Keratinocyte (primary cell): Measurements from ENCODE around the gene LAMC3. TPM values are rescaled to one million over a fixed set of nuclear protein-coding genes. Genes with fewer than 3 reads are reported as not detected.
A peak's percentile ranks its signal among the peaks of the same experiment; 100 is the strongest.

Source experiments
- DNase-seq: peaks from one replicate; pipeline ENCODE4 v3.0.0-alpha.2; 2011; ENCODE audit warnings: low read depth, missing footprints, low spot score
- FAIRE-seq: peaks from 2 replicates; lab custom pipeline; 2011; peaks lifted over from hg19 to GRCh38; lab: Jason Lieb, UNC
- H2AFZ ChIP-seq: 2 replicates; pipeline ENCODE4 v1.6.0; 2012; ENCODE audit warnings: low read length, control low read depth, inconsistent platforms; ENCODE audit not compliant: control insufficient read depth
- H3K27ac ChIP-seq: 2 replicates; pipeline ENCODE4 v1.5.1; 2011; ENCODE audit warnings: low read length; ENCODE audit not compliant: control insufficient read depth, insufficient read depth
- H3K27me3 ChIP-seq: 3 replicates; pipeline ENCODE4 v1.6.0; 2011; ENCODE audit warnings: low read length; ENCODE audit not compliant: control insufficient read depth, insufficient read depth; ENCODE audit errors: extremely low read depth
- H3K36me3 ChIP-seq, 2 experiments: 2 replicates in 1 of 2; 3 replicates in 1 of 2; pipeline ENCODE4 v1.5.1; 2011; ENCODE audit warnings: low read length in 2 of 2, mild to moderate bottlenecking in 1 of 2; ENCODE audit not compliant: control insufficient read depth in 2 of 2, insufficient read depth in 2 of 2; ENCODE audit errors: extremely low read depth in 1 of 2
- H3K4me1 ChIP-seq: 3 replicates; pipeline ENCODE4 v1.5.1; 2011; ENCODE audit warnings: low read length; ENCODE audit not compliant: control insufficient read depth, insufficient read depth; ENCODE audit errors: extremely low read depth
- H3K4me2 ChIP-seq: 3 replicates; pipeline ENCODE4 v1.6.0; 2011; ENCODE audit warnings: low read depth, low read length; ENCODE audit not compliant: control insufficient read depth, insufficient read depth; ENCODE audit errors: extremely low read depth
- H3K4me3 ChIP-seq, 3 experiments: fragments of 200-600 bp in 1 of 3; sonication (generic) in 1 of 3; 2 replicates in 2 of 3; 3 replicates in 1 of 3; pipeline ENCODE4 v1.5.1; 2011 to 2016; ENCODE audit warnings: low read length in 3 of 3, mild to moderate bottlenecking in 3 of 3, control low read depth in 2 of 3, inconsistent platforms in 1 of 3, low read depth in 1 of 3, mixed read lengths in 1 of 3, mixed run types in 1 of 3, moderate library complexity in 1 of 3; ENCODE audit not compliant: control insufficient read depth in 2 of 3, insufficient read depth in 2 of 3; ENCODE audit errors: extremely low read depth in 1 of 3
- H3K79me2 ChIP-seq: 2 replicates; pipeline ENCODE4 v1.6.0; 2012; ENCODE audit warnings: low read length; ENCODE audit not compliant: control insufficient read depth, insufficient read depth
- H3K9ac ChIP-seq: 3 replicates; pipeline ENCODE4 v1.6.0; 2011; ENCODE audit warnings: low read length; ENCODE audit not compliant: control insufficient read depth, insufficient read depth; ENCODE audit errors: extremely low read depth
- H3K9me1 ChIP-seq: 3 replicates; pipeline ENCODE4 v1.6.0; 2011; ENCODE audit warnings: low read length; ENCODE audit not compliant: control insufficient read depth, insufficient read depth; ENCODE audit errors: extremely low read depth
- H3K9me3 ChIP-seq: 2 replicates; pipeline ENCODE4 v1.5.1; 2012; ENCODE audit warnings: low read depth, low read length; ENCODE audit not compliant: control insufficient read depth
- H4K20me1 ChIP-seq: 3 replicates; pipeline ENCODE4 v1.6.0; 2011; ENCODE audit warnings: low read length; ENCODE audit not compliant: control insufficient read depth, insufficient read depth; ENCODE audit errors: extremely low read depth
- EZH2 ChIP-seq: IDR thresholded peaks from one replicate; pipeline ENCODE4 v1.6.1; 2012; ENCODE audit warnings: inconsistent platforms, mild to moderate bottlenecking, low read length, moderate library complexity
- dilution Hi-C: fragments of 300-500 bp; cut with MboI; formaldehyde crosslinking; loops from one replicate; pipeline ENCODE4 v1.7.0; 2020; ENCODE audit warnings: low sequenced_read_pairs; ENCODE audit not compliant: extremely low pct_ligation_motif_present
- polyA plus RNA-seq, 5 experiments: library from polyadenylated mRNA; depleted of rRNA in 3 of 5; stranded (reverse) in 3 of 5; stranded (forward) in 1 of 5; unstranded in 1 of 5; fragments of >200 nt; gene quantifications; 1 replicate in 1 of 5; 2 replicates in 3 of 5; 3 replicates in 1 of 5; pipeline versions ENCODE4 v1.2.1 to v1.2.3, GENCODE V29; 2011 to 2012; ENCODE audit warnings: missing spikeins in 2 of 5, low read depth in 1 of 5, low replicate concordance in 1 of 5
- TF ChIP-seq, protein P1 (sequence below), 3 experiments: IDR thresholded peaks in 1 of 3; conservative IDR thresholded peaks in 1 of 3; optimal IDR thresholded peaks in 1 of 3; 2 replicates in 2 of 3; 3 replicates in 1 of 3; pipeline versions ENCODE3 to v1.5.1; 2011; ENCODE audit warnings: low read length in 3 of 3, mild to moderate bottlenecking in 3 of 3, moderate library complexity in 2 of 3, control low read depth in 1 of 3, inconsistent platforms in 1 of 3; ENCODE audit not compliant: insufficient read depth in 2 of 3; ENCODE audit errors: extremely low read depth in 1 of 3

The LAMC3 gene
- polyA plus RNA-seq, 1 donor (not counting 4 experiments of a cell fraction or from before 2014, with no cell fraction given) = not detected

DNA sequence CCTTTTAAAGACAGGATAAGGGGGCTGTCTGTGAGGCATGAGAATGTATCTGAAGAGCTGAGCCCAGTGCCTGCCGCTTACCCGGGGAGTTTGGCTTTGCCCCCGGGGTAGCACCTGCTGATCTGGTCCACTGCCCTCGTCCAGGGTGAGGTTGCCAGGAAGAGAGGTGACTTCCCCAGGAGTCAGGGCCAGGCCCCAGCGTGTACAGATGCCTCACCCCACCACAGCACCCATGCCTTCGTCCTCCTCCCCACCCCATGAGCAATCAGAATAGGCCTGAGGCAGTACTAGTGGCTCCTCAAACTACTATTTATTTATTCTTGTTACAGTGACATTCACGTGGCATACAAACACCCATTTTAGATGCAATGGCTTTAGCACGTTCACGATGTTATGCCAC lies 71.6 kb downstream of the LAMC3 start:
- Histone ChIP-seq H3K4me1 (peaks cover 11% of the 10 kb centered on the region), H3K9me1 (no peaks in the 10 kb centered on the region), H3K27me3 (peaks cover 12% of the 10 kb centered on the region), H3K4me2 (no peak overlapping the region), H2AFZ (no peak overlapping the region), H3K27ac (no peak overlapping the region), H3K36me3 (no peaks in the 10 kb centered on the region), H4K20me1 (no peaks in the 10 kb centered on the region), H3K79me2 (no peaks in the 10 kb centered on the region), H3K9me3 (no peaks in the 10 kb centered on the region), H3K4me3 (peak overlapping the region in 1 of 3 experiments; percentile 13), H3K9ac (no peak overlapping the region)
- no peak for DNase-seq
- dilution Hi-C loops = no loop called here
- TF ChIP-seq EZH2 = no peak
- TF ChIP-seq, protein P1, sequence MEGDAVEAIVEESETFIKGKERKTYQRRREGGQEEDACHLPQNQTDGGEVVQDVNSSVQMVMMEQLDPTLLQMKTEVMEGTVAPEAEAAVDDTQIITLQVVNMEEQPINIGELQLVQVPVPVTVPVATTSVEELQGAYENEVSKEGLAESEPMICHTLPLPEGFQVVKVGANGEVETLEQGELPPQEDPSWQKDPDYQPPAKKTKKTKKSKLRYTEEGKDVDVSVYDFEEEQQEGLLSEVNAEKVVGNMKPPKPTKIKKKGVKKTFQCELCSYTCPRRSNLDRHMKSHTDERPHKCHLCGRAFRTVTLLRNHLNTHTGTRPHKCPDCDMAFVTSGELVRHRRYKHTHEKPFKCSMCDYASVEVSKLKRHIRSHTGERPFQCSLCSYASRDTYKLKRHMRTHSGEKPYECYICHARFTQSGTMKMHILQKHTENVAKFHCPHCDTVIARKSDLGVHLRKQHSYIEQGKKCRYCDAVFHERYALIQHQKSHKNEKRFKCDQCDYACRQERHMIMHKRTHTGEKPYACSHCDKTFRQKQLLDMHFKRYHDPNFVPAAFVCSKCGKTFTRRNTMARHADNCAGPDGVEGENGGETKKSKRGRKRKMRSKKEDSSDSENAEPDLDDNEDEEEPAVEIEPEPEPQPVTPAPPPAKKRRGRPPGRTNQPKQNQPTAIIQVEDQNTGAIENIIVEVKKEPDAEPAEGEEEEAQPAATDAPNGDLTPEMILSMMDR (optimal IDR thresholded peaks at IDR 0.05 in 1 of 3, IDR thresholded peaks at IDR 0.05 in 1 of 3, conservative IDR thresholded peaks at IDR 0.05 in 1 of 3; ENCODE audit: extremely low read depth in 1 of 3, insufficient read depth in 2 of 3, low read length in 3 of 3) = no peak
- FAIRE-seq = no peak

DNA sequence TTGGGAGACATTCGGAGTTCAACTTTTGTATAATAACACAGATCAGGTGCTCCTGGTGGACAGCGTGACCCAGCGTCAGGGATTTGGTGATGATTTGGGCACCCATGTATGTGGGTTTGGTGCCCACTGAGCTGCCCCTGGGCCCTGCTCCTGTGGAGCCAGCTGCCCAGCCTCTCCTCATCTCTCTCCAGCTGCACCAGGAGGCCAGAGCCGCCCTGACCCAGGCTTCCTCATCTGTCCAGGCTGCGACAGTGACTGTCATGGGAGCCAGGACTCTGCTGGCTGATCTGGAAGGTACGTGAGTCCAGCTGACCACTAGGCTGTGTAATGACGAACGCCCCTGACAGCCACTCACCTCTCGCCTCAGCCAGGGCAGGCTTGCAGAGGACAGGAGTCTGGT lies 72.9 kb downstream of the LAMC3 start:
- H2AFZ ChIP-seq = no peak overlapping the region
- peaks cover 11% of the 10 kb centered on the region for H3K4me1 ChIP-seq
- TF ChIP-seq EZH2 = no peak
- TF ChIP-seq, protein P1 (optimal IDR thresholded peaks at IDR 0.05 in 1 of 3, IDR thresholded peaks at IDR 0.05 in 1 of 3, conservative IDR thresholded peaks at IDR 0.05 in 1 of 3; ENCODE audit: extremely low read depth in 1 of 3, insufficient read depth in 2 of 3, low read length in 3 of 3) = no peak
- no peaks in the 10 kb centered on the region for H3K36me3 ChIP-seq
- H4K20me1 ChIP-seq = no peaks in the 10 kb centered on the region
- H3K79me2 ChIP-seq = no peaks in the 10 kb centered on the region
- H3K27ac ChIP-seq = no peak overlapping the region
- no peaks in the 10 kb centered on the region for H3K9me3 ChIP-seq
- DNase-seq = no peak
- no peak for FAIRE-seq
- H3K4me2 ChIP-seq = no peak overlapping the region
- dilution Hi-C loops = no loop called here
- H3K9ac ChIP-seq = no peak overlapping the region
- H3K4me3 ChIP-seq = no peak overlapping the region
- H3K27me3 ChIP-seq = peaks cover 14% of the 10 kb centered on the region
- H3K9me1 ChIP-seq = no peaks in the 10 kb centered on the region
